Left lung (tissue), 10 donors: ENCODE results near the gene LPCAT1. TPM values are rescaled to one million over a fixed set of nuclear protein-coding genes. Genes with fewer than 3 reads are reported as not detected.

ENCODE experiments used
- ATAC-seq: fragments of 200-7000 bp; cut with Tn5 transposase; one replicate; pipeline ENCODE4 v1.9.1; 2020; ENCODE audit warnings: moderate library complexity
- DNase-seq, 4 donors: peaks; one replicate each; pipeline ENCODE4 v3.0.0-alpha.2; 2013 to 2020
- H3K27ac ChIP-seq, 2 donors: fragments of 200-600 bp; sonication (generic) in 1 of 2; one replicate each; pipeline versions ENCODE4 v1.5.0 to v1.8.0; 2020 to 2021
- H3K27me3 ChIP-seq, 2 donors: fragments of 200-600 bp; sonication (generic) in 1 of 2; one replicate each; pipeline versions ENCODE4 v1.5.0 to v1.8.0; 2020 to 2021
- H3K36me3 ChIP-seq, 2 donors: fragments of 200-600 bp; sonication (generic) in 1 of 2; one replicate each; pipeline versions ENCODE4 v1.5.0 to v1.8.0; 2020 to 2021
- H3K4me1 ChIP-seq, 2 donors: fragments of 200-600 bp; one replicate each; pipeline ENCODE4 v1.8.0; 2021
- H3K4me3 ChIP-seq, 2 donors: fragments of 200-600 bp; sonication (generic) in 1 of 2; one replicate each; pipeline versions ENCODE4 v1.5.0 to v1.8.0; 2020 to 2021; ENCODE audit warnings: mild to moderate bottlenecking in 1 of 2
- H3K9me3 ChIP-seq, 2 donors: fragments of 200-600 bp; sonication (generic) in 1 of 2; one replicate each; pipeline versions ENCODE4 v1.5.0 to v1.8.0; 2020 to 2021
- intact Hi-C, 2 donors: fragments of 100-400 bp; cut with DNase I; formaldehyde crosslinking; loops; one replicate each; pipeline versions ENCODE4 v1.11.2 to v1.14.2; 2022
- polyA plus RNA-seq, 6 donors: library from polyadenylated mRNA; unstranded; fragments of 120-200 nt; gene quantifications; one replicate each; pipeline ENCODE4 v1.2.1, GENCODE V29; 2013; ENCODE audit not compliant: insufficient read length in 6 of 6
- total RNA-seq, 2 donors: library from RNA; stranded (reverse); fragmentation: NEBNext Ultra II Directional; extraction: Animal tissue kit (Norgen Biotek cat#: 25700); gene quantifications; one replicate each; pipeline ENCODE4 v1.2.1, GENCODE V29; 2021
- TF ChIP-seq, protein P1 (sequence below), 2 donors: fragments of 200-600 bp; sonication (generic) in 1 of 2; IDR thresholded peaks; one replicate each; pipeline versions ENCODE4 v1.5.0 to v1.8.0; 2021; ENCODE audit warnings: antibody characterized with exemption in 2 of 2
- donor health status: DM: no; HTN: yes; CAD: no.
- donor health status: DM: no; HTN: no; CAD: no.

LPCAT1 gene
- total and polyA plus RNA-seq, 8 donors: 106 to 751 (median 148) TPM

DNA sequence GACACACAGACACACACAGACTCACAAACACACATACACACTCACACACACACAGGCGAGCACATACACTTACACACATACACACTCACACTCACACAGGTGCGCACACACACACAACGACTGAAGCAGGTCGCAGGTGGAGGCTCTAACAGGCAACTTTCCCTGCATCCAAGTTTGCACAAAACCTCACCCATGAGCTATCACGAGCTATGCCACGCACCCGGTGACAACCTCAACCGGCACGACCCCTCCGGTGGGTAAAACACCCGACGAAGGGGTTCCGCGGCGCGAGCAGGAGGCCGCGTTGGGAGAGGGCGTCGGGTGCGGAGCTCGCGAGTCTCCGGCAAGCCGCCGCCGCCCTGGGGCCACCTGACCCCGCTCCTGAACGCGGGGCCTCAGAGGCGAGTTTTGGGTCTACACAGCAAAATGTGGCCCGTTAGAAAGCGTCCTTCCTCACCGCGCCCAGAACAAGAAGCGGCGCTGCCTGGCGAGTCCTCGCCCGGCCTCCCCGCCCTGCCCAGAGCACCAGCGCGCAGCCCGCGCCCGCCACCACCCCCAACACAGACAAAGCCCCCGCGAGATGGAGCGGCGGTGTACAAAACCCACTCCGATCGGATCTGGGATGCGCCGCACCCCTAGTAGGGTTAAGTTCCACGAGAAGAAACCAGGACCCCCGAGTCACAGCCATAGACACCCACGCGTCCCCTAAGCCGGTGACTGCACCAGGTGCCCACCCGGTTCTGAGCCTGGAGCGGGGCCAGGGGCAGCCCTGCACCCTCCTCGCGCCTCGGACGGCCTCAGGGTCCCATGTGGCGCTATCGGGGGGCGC, 79.2 kb downstream of the LPCAT1 start:
- H3K27me3 ChIP-seq: peaks cover 38 to 97% of the 10 kb centered on the region in 2 donors
- H3K36me3 ChIP-seq: no peaks in the 10 kb centered on the region
- peaks cover 4 to 15% of the 10 kb centered on the region in 2 donors for H3K4me1 ChIP-seq
- TF ChIP-seq, protein P1, sequence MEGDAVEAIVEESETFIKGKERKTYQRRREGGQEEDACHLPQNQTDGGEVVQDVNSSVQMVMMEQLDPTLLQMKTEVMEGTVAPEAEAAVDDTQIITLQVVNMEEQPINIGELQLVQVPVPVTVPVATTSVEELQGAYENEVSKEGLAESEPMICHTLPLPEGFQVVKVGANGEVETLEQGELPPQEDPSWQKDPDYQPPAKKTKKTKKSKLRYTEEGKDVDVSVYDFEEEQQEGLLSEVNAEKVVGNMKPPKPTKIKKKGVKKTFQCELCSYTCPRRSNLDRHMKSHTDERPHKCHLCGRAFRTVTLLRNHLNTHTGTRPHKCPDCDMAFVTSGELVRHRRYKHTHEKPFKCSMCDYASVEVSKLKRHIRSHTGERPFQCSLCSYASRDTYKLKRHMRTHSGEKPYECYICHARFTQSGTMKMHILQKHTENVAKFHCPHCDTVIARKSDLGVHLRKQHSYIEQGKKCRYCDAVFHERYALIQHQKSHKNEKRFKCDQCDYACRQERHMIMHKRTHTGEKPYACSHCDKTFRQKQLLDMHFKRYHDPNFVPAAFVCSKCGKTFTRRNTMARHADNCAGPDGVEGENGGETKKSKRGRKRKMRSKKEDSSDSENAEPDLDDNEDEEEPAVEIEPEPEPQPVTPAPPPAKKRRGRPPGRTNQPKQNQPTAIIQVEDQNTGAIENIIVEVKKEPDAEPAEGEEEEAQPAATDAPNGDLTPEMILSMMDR (IDR thresholded peaks at IDR 0.05): no peak
- no peaks in the 10 kb centered on the region for H3K9me3 ChIP-seq
- no peak overlapping the region for H3K4me3 ChIP-seq
- intact Hi-C loops: no loop called here
- DNase-seq (peak in 2 of 4 donors; percentile 18 to 64), ATAC-seq (peak; percentile 31)
- no peak overlapping the region for H3K27ac ChIP-seq

DNA sequence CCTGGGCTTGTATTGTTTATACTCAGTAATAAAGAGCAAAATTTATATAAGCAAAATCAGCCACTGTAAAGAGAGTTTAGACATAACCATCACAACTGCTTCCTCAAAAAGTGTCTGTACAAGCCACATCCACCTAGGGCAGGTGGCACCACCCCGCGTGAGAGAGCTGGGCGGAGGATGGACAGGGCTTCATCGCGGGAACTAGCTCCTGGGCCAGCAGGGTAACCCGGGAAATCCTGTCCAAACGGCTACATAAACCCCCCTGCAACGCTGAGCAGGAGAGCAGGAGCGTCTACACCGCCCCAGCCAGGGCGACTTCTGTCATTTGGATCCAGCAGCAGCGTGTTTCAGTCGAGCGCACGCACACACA, 79.8 kb downstream of the LPCAT1 start:
- no peaks in the 10 kb centered on the region for H3K9me3 ChIP-seq
- no peak overlapping the region for H3K27ac ChIP-seq
- TF ChIP-seq, protein P1 (IDR thresholded peaks at IDR 0.05): no peak
- H3K36me3 ChIP-seq: no peaks in the 10 kb centered on the region
- H3K4me3 ChIP-seq: no peak overlapping the region
- DNase-seq: peak in 1 of 4 donors; percentile 8
- H3K27me3 ChIP-seq: peaks cover 38 to 95% of the 10 kb centered on the region in 2 donors
- no peak for ATAC-seq
- H3K4me1 ChIP-seq: peaks cover 4 to 15% of the 10 kb centered on the region in 2 donors
- intact Hi-C loops: no loop called here

DNA sequence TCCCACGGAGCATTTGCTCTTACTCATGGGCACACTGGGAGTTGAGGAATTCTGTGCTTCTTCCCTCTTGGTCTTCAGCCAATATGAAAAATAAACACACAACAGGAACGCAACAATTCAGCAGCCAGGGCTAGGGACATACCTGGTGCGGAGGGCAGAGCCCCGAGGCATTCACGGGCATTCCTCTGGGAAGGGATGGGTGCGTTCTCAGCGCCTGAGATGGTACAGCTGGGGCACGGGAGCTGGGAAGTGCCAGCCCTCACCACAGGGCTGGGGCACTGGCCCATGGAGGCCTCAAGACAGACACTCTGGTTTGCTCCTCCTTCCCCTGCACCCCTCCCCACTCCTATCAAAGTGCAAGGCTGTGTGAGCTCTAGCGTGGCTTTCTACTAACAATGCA, 80.6 kb downstream of the LPCAT1 start:
- TF ChIP-seq, protein P1 (IDR thresholded peaks at IDR 0.05): no peak
- peaks cover 4 to 15% of the 10 kb centered on the region in 2 donors for H3K4me1 ChIP-seq

DNA sequence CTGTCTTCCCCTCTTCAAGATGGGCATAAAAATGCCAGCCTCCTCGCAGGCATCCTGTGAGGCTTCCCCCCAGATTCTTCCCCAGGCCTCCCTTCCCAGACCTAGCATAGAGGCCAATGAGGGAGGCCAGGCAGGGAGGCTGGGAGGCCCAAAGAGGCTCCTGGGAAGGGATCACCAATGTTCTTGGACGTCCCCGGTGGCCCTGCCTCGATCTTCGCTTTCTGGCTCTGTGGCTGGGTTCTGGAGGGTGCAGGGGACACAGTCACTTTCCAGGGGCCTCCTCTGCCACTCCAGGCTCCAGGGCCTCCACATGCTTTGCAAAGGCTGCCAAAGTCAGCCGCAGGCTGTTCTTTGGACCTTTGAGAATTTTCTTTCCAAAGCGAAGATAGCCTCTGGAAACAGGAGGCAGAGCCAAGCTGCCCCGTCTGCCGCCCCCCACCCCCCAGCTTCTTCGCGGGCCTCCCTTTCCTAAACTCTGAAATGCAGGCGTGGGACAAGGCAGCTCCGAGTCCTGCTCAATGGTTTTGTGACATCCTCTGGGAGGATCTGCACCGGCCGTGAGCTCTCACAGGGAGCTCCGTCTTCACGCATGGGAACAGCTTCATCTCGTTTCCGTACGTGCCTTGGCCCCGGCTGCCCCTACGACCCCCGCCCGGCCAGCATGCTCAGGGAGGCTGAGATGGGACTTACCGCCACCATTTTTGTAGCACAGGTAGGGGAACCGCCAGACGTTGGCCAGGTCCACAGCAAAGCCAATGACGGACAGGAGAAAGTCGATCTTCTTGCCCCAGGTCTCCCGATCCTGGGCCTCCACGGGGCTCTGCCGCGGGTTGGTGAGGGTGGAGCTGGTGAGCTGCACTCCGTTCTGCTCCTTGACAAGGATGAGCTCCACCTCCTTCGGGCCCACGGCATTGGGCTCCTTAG, 81.3 kb downstream of the LPCAT1 start:
- peaks cover 38 to 93% of the 10 kb centered on the region in 2 donors for H3K27me3 ChIP-seq
- ATAC-seq: no peak
- TF ChIP-seq, protein P1 (IDR thresholded peaks at IDR 0.05): no peak
- H3K9me3 ChIP-seq: no peaks in the 10 kb centered on the region
- DNase-seq: peak in 2 of 4 donors; percentile 31 to 69
- intact Hi-C loops: no loop called here
- H3K4me1 ChIP-seq: peaks cover 4 to 15% of the 10 kb centered on the region in 2 donors
- H3K4me3 ChIP-seq: no peak overlapping the region
- H3K27ac ChIP-seq: no peak overlapping the region
- H3K36me3 ChIP-seq: no peaks in the 10 kb centered on the region

More for the DNA sequence above, 80.6 kb downstream of the LPCAT1 start:
- H3K4me3 ChIP-seq: no peak overlapping the region
- peaks cover 38 to 95% of the 10 kb centered on the region in 2 donors for H3K27me3 ChIP-seq
- intact Hi-C loops: no loop called here
- DNase-seq: peak in 1 of 4 donors; percentile 10
- no peaks in the 10 kb centered on the region for H3K36me3 ChIP-seq
- no peak for ATAC-seq
- H3K27ac ChIP-seq: no peak overlapping the region
- no peaks in the 10 kb centered on the region for H3K9me3 ChIP-seq
